ENCODE measurements around the gene GNA12. TPM values are rescaled to one million over a fixed set of nuclear protein-coding genes. Genes with fewer than 3 reads are reported as not detected.

GNA12 gene
- polyA plus RNA-seq, 1 of the 3 experiments (the other 2 are of a cell fraction), result 64.8 TPM

GRCh38 chr7:2689343-2689847 is 154.7 kb downstream of the GNA12 start:
- ChIA-PET CTCF (interaction anchor here (1.0 to 15.8 kb wide), 9 partner anchors 9 to 238 kb away, joined by 3 to 204 read pairs (median 5); no protein-coding TSS in a partner anchor), POLR2A (no interaction called here)
- TF ChIP-seq SIN3A (IDR thresholded peaks at IDR 0.05; ENCODE audit: borderline replicate concordance, low read depth, low read length) (no peak), USF1 (IDR thresholded peaks at IDR 0.05; ENCODE audit: borderline replicate concordance, low read depth) (no peak), TEAD4 (IDR thresholded peaks at IDR 0.05; ENCODE audit: borderline replicate concordance, insufficient read depth) (no peak), USF2 (IDR thresholded peaks at IDR 0.05; ENCODE audit: borderline replicate concordance, low read depth, low read length) (no peak), TAF1 (IDR thresholded peaks at IDR 0.05; ENCODE audit: borderline replicate concordance, low read depth, low read length) (no peak), POLR2AphosphoS5 (IDR thresholded peaks at IDR 0.05; ENCODE audit: low read depth, low read length) (no peak), MAX (IDR thresholded peaks at IDR 0.05; ENCODE audit: low read depth) (no peak), REST (IDR thresholded peaks at IDR 0.05; ENCODE audit: low read depth, low read length) (no peak), NRF1 (IDR thresholded peaks at IDR 0.05; ENCODE audit: low read depth, low read length) (no peak), EZH2phosphoT487 (IDR thresholded peaks at IDR 0.05; ENCODE audit: borderline replicate concordance, low read depth) (no peak), YY1 (IDR thresholded peaks at IDR 0.05; ENCODE audit: low read depth) (no peak), MEF2A (IDR thresholded peaks at IDR 0.05; ENCODE audit: borderline replicate concordance, low read depth) (no peak)
- no peak overlapping the region for H3K9ac ChIP-seq
- H3K27ac ChIP-seq (ENCODE audit: low read depth in 2 of 2, low read length in 1 of 2), result no peak overlapping the region
- whole genome bisulfite sequencing (ENCODE audit: low lambda C conversion rate), result 79% methylated on average over 16 of the region's 16 CpGs
- peaks cover 7 to 16% of the 10 kb centered on the region in 2 experiments; a peak in 3 of 4 replicates for H3K4me1 ChIP-seq (ENCODE audit: control insufficient read depth in 1 of 2, insufficient read depth in 2 of 2, low read depth in 1 of 2, low read length in 1 of 2)
- no peaks in the 10 kb centered on the region for H3F3A ChIP-seq (replicated peaks; ENCODE audit: insufficient read depth)
- H3K27me3 ChIP-seq (ENCODE audit: insufficient read depth), result peaks cover 21% of the 10 kb centered on the region
- no peaks in the 10 kb centered on the region for H4K20me1 ChIP-seq (ENCODE audit: insufficient read depth)
- no peak for DNase-seq
- no peaks in the 10 kb centered on the region for H3K9me2 ChIP-seq
- no peak overlapping the region for H3K4me3 ChIP-seq (ENCODE audit: low read depth in 2 of 2, low read length in 1 of 2)
- no peak overlapping the region for H3K4me2 ChIP-seq
- no peaks in the 10 kb centered on the region for H3K79me2 ChIP-seq (ENCODE audit: insufficient read depth)
- H3K9me3 ChIP-seq, result no peaks in the 10 kb centered on the region
- H3K36me3 ChIP-seq (replicated peaks in 1 of 2; ENCODE audit: control insufficient read depth in 1 of 2, insufficient read depth in 2 of 2, low read length in 1 of 2), result no peaks in the 10 kb centered on the region
- H2AFZ ChIP-seq (ENCODE audit: low read depth), result no peak overlapping the region
